ENCODE data around the gene BRMS1. TPM values are rescaled to one million over a fixed set of nuclear protein-coding genes. Genes with fewer than 3 reads are reported as not detected.
A peak's percentile ranks its signal among the peaks of the same experiment; 100 is the strongest.
"Not testable (repeated sequence)": the region's sequence is repeated elsewhere in the genome, so short reads cannot be mapped to it uniquely, and the experiment has no call there.

BRMS1 gene
- total RNA-seq, 1 experiment from 2014 or later = 85.9 TPM

GRCh38 chr11:66315498-66315885 is 29.4 kb downstream of the BRMS1 start:
- DNase-seq (ENCODE audit: low read depth) = no peak
- in situ Hi-C loops (cut with HindIII; ENCODE audit: low pct_unique_long_range_greater_than_20kb, low sequenced_read_pairs) = no loop called here

- in situ Hi-C loops (cut with HindIII; ENCODE audit: low pct_unique_long_range_greater_than_20kb, low sequenced_read_pairs) = no loop called here
- DNase-seq (ENCODE audit: low read depth) = no peak
Measured at GRCh38 chr11:66314561-66315497, 30.1 kb downstream of the BRMS1 start.

GRCh38 chr11:66314186-66314501 is 30.8 kb downstream of the BRMS1 start:
- in situ Hi-C loops (cut with HindIII; ENCODE audit: low pct_unique_long_range_greater_than_20kb, low sequenced_read_pairs) = no loop called here

GRCh38 chr11:66313321-66314185 is 31.4 kb downstream of the BRMS1 start:
- in situ Hi-C loops (cut with HindIII; ENCODE audit: low pct_unique_long_range_greater_than_20kb, low sequenced_read_pairs) = no loop called here
- DNase-seq (ENCODE audit: low read depth) = no peak

More at GRCh38 chr11:66314186-66314501, 30.8 kb downstream of the BRMS1 start:
- DNase-seq (ENCODE audit: low read depth) = no peak

- in situ Hi-C loops (cut with HindIII; ENCODE audit: low pct_unique_long_range_greater_than_20kb, low sequenced_read_pairs) = no loop called here
- DNase-seq (ENCODE audit: low read depth) = peak; percentile 86
Measured at GRCh38 chr11:66312549-66313320, 32.2 kb downstream of the BRMS1 start.

GRCh38 chr11:66311965-66312548 is 32.8 kb downstream of the BRMS1 start:
- in situ Hi-C loops (cut with HindIII; ENCODE audit: low pct_unique_long_range_greater_than_20kb, low sequenced_read_pairs) = no loop called here
- peak; percentile 95 for DNase-seq (ENCODE audit: low read depth)

- no peak for DNase-seq (ENCODE audit: low read depth)
- in situ Hi-C loops (cut with HindIII; ENCODE audit: low pct_unique_long_range_greater_than_20kb, low sequenced_read_pairs) = no loop called here
Measured at GRCh38 chr11:66311470-66311964, 33.4 kb downstream of the BRMS1 start.

- in situ Hi-C loops (cut with HindIII; ENCODE audit: low pct_unique_long_range_greater_than_20kb, low sequenced_read_pairs); DNase-seq (ENCODE audit: low read depth): not testable (repeated sequence)
Measured at GRCh38 chr11:66310803-66311440, 34.0 kb downstream of the BRMS1 start.

- DNase-seq (ENCODE audit: low read depth) = no peak
- in situ Hi-C loops (cut with HindIII; ENCODE audit: low pct_unique_long_range_greater_than_20kb, low sequenced_read_pairs) = no loop called here
Measured at GRCh38 chr11:66310324-66310723, 34.6 kb downstream of the BRMS1 start.

- in situ Hi-C loops (cut with HindIII; ENCODE audit: low pct_unique_long_range_greater_than_20kb, low sequenced_read_pairs) = no loop called here
- DNase-seq (ENCODE audit: low read depth) = no peak
Measured at GRCh38 chr11:66309475-66309874, 35.4 kb downstream of the BRMS1 start.

- DNase-seq (ENCODE audit: low read depth) = no peak
- in situ Hi-C loops (cut with HindIII; ENCODE audit: low pct_unique_long_range_greater_than_20kb, low sequenced_read_pairs) = no loop called here
Measured at GRCh38 chr11:66302656-66303055, 42.2 kb downstream of the BRMS1 start.

GRCh38 chr11:66299186-66299585 is 45.7 kb downstream of the BRMS1 start:
- no peak for DNase-seq (ENCODE audit: low read depth)
- in situ Hi-C loops (cut with HindIII; ENCODE audit: low pct_unique_long_range_greater_than_20kb, low sequenced_read_pairs) = no loop called here

GRCh38 chr11:66297610-66298009 is 47.3 kb downstream of the BRMS1 start:
- in situ Hi-C loops (cut with HindIII; ENCODE audit: low pct_unique_long_range_greater_than_20kb, low sequenced_read_pairs) = no loop called here

GRCh38 chr11:66294626-66295620 is 50.0 kb downstream of the BRMS1 start:
- no peak for DNase-seq (ENCODE audit: low read depth)
- in situ Hi-C loops (cut with HindIII; ENCODE audit: low pct_unique_long_range_greater_than_20kb, low sequenced_read_pairs) = no loop called here

More at GRCh38 chr11:66297610-66298009, 47.3 kb downstream of the BRMS1 start:
- no peak for DNase-seq (ENCODE audit: low read depth)

- in situ Hi-C loops (cut with HindIII; ENCODE audit: low pct_unique_long_range_greater_than_20kb, low sequenced_read_pairs) = no loop called here
- no peak for DNase-seq (ENCODE audit: low read depth)
Measured at GRCh38 chr11:66293777-66294625, 50.9 kb downstream of the BRMS1 start.

GRCh38 chr11:66293352-66293751 is 51.6 kb downstream of the BRMS1 start:
- DNase-seq (ENCODE audit: low read depth) = no peak
- in situ Hi-C loops (cut with HindIII; ENCODE audit: low pct_unique_long_range_greater_than_20kb, low sequenced_read_pairs) = no loop called here
